ENCODE results near the gene BCAS4.

The BCAS4 gene

DNA sequence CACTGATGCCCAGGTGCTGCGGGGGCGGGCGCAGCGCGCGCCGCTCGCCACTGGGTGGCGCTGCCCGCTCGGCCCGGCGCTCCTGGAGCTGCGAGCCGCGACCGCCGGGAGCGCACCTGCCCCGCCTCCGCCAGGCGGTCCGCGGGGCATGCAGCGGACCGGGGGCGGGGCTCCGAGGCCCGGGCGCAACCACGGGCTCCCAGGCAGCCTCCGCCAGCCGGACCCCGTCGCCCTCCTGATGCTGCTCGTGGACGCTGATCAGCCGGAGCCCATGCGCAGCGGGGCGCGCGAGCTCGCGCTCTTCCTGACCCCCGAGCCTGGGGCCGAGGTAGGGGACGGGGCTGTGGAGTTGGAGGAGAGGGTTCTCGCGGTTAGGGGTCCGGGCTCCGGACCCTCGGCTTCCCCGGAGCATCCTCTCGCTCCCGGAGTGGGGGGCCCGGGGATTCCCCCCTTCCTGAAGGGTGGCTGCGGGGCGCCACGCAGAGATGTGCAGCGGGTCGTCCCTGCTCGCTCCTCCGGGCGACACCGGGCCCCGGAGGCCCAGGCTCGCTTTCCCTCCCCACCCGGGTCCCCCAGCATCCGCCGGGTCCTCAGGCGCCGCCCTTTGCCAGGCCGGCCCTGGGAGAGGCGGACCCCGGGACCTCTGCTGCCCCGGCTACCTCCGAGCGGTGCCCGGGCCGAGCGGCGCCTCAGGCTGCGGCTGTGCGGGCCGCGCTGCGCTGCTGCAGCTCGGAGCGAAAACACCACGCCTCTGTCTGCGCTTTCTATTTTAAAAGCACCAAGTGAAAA is at the start of gene BCAS4:
Gene BCAS4 (plus strand): TSS at position 216 of the 789 bp plus-strand sequence. CDS start 23 bp downstream, at position 239.
- peak; percentile 100 for TF ChIP-seq CTCF (conservative IDR thresholded peaks at IDR 0.05)
- H3K27ac ChIP-seq, result peak within 1 kb of the TSS; percentile 82

GRCh38 chr20:50745634-50746137 is 49.2 kb upstream of the BCAS4 start:
- H3K27ac ChIP-seq, result peak overlapping the region; percentile 17; the same call in 1 of the 2 replicates
- no peak for TF ChIP-seq CTCF (conservative IDR thresholded peaks at IDR 0.05)

DNA sequence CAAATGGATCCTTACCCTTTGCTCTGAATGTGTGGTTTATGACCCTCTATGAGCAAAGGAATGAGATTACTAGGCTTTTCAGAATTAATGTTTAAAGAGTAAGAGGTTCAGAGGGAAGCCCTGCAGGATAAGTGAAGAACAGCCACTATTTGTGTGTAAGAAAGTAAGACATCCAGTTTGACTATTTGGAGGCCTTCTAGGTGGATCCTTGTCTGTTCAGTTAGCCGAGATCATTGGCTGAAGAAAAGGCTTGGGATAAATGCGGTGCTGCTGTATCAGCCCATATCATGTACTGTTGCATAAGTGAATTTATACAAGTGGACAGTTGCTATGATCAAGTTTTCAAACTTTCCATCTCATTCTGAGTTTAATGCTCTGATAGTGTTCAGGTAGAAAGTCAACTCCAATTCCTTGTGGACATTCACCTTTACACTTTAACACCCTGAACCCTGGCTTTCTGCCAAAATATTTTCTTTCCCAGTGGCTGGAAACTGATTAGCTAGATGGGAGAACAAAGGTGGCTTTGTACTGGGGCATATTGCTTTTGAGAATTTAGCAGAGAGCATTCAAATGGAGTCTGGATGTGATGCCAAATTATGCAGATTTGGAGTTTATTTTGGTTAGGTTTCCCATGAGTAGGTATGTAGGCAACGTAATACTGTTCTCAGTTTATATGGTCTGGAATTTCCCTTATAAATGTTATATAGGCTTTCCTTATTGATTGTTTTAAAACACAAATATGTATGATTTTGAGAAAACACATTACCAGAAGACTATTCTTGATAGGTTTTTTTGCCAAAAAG is 48.5 kb upstream of the BCAS4 start:
- H3K27ac ChIP-seq, result peak overlapping the region; percentile 17
- TF ChIP-seq CTCF (conservative IDR thresholded peaks at IDR 0.05), result no peak

DNA sequence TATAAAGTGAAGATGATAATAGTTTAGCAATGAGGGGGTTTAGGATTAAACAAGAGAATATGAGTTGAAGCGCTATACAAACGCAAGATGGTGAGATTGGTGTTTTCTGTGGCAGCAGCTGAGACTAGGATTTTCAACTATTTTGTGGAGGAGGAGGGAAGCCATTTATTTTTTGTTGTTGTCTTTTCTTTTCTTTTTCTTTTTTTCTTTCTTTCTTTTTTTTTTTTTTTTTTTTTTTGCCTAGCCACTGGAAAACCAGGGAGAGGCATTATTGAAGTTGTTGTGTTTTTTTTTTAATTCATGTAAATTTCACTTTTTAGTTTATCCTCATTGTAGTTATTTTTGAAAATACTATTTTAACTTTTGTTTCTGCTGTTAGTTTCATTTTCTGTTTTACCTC is 47.6 kb upstream of the BCAS4 start:
- H3K27ac ChIP-seq, result peak overlapping the region; percentile 17
- no peak for TF ChIP-seq CTCF (conservative IDR thresholded peaks at IDR 0.05)

DNA sequence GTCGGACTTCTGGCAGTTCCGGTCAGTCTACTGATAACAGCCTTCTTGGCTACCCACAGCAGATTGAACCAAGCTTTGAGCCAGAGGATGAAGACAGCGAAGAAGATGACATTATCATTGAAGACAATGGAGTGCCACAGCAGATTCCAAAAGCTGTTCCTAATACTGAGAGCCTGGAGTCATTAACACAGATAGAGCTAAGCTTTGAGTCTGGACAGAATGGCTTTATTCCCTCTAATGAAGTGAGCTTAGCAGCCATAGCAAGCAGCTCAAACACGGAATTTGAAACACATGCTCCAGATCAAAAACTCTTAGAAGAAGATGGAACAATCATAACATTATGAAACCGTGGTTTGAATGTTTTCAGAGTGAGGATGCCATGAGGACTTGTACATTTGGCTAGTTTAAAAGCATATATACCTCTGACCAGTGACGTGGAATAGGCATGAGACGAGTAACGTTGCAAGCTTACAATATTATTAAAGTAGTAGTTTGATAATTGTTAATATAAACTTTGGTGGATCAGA is 44.7 kb upstream of the BCAS4 start:
- H3K27ac ChIP-seq, result no peak overlapping the region

GRCh38 chr20:50753152-50753551 is 41.7 kb upstream of the BCAS4 start:
- no peak overlapping the region for H3K27ac ChIP-seq
- TF ChIP-seq CTCF (conservative IDR thresholded peaks at IDR 0.05), result no peak

More for the DNA sequence above, 44.7 kb upstream of the BCAS4 start:
- no peak for TF ChIP-seq CTCF (conservative IDR thresholded peaks at IDR 0.05)

- no peak for TF ChIP-seq CTCF (conservative IDR thresholded peaks at IDR 0.05)
- H3K27ac ChIP-seq, result no peak overlapping the region
Measured at GRCh38 chr20:50754420-50754819, 40.4 kb upstream of the BCAS4 start.
